Stimulated activated CD4-positive, alpha-beta T cell treated with anti-CD3 and anti-CD28 coated beads, Interleukin-2, amount 100 ng/mL, for 24 hours (primary cell): ENCODE measurements around the gene ADD1.
"Not testable (repeated sequence)": the region's sequence is repeated elsewhere in the genome, so short reads cannot be mapped to it uniquely, and the experiment has no call there.

Experiments
- DNase-seq, 2 donors: peaks; one replicate each; pipeline ENCODE4 v3.0.0-alpha.2; 2020

The ADD1 gene

GRCh38 chr4:2936773-2937145, 93.1 kb downstream of the ADD1 start:
- peak; percentile 66 to 67 for DNase-seq

- DNase-seq: no peak
Observed at GRCh38 chr4:2937146-2937857, 93.7 kb downstream of the ADD1 start.

- DNase-seq: no peak
Observed at GRCh38 chr4:2937986-2938385, 94.3 kb downstream of the ADD1 start.

- DNase-seq: not testable (repeated sequence)
Observed at GRCh38 chr4:2938411-2938810, 94.8 kb downstream of the ADD1 start.

GRCh38 chr4:2938906-2939305, 95.3 kb downstream of the ADD1 start:
- no peak for DNase-seq

- peak in 1 of 2 donors; percentile 37 for DNase-seq
Observed at GRCh38 chr4:2939383-2940243, 96.0 kb downstream of the ADD1 start.

DNA sequence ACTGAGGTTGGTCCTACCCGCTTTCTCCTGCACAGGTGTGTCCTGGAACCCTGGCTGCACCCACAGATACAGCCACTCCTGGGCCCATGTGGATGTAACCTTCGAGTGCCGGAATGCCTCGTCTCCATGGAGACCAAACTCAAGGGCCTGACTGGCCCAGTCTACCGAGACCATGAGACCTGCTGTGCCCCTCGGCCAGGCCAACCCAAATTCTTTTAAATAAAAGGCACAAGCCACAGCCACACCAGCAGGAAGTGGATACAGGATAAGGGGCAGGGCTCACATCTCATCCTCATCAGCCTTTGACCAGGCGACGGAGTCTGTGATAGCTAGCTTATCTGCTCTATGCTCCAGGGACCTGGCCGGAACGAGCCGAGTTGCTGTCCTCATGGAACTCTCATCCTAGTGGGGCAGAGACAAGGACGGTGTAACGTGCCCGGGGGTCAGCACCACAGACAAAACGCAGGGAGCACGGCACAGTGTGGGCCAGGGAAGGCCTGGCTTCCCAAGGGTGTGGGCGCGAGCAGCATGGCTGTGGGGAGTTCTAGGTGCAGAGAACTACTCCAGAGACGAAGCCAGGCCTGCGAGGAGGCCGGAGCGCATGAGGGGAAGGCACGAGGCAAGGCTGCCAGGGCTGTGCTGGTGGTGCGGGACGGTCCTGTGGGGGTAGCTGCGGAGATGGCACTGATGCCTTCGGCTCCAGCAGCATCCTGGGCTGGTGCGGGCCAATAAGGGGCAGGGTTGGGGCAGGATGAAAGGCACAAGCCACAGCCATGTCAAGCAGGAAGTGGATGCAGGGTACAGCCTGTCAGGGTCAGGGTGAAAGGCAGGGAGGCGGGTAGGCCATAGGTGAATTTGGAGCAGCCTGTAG, 96.9 kb downstream of the ADD1 start:
- DNase-seq: peak in 1 of 2 donors; percentile 17

DNA sequence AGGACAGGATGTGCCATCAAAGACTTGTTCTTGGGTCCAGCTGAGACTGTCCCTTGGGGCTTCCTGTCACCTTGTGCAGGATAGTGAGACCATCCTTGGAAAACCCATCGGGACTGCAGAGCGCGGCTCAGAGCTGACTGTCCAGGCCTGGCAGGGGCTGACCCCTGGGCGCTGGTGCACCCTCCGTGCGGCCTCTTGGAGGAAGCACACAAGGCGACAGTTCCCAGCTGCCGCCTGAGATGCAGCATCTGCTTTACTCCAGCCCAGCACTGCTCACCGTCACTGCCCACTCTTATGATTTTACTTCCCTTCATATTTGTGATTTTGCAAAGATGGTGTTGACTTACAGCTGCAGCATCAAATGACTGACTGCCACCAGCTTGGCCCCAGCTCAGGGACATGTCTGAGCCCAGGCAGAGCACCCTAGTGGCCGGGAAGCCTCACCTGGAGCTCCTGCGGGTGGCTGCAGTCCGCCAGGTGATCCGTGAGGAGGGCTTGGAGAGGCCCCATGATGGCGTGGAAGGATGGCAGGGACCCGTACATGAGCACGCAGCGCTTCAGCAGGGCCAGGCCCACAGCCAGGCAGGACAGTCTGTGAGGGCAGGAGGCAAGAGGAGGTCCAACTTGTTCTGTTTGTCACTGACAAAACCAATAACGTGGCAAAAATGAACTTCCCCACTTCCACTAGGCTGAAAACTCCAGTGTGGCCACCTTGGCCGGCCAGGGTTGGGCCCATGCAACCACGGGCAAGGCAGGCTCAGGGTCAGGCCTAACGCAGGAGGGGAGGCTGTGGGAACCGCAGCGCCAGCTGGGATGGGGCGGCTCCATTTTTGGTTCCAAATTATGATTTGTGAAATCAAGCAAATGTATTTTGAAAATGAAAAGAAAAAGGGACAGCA, 97.7 kb downstream of the ADD1 start:
- DNase-seq: peak in 1 of 2 donors; percentile 17

DNA sequence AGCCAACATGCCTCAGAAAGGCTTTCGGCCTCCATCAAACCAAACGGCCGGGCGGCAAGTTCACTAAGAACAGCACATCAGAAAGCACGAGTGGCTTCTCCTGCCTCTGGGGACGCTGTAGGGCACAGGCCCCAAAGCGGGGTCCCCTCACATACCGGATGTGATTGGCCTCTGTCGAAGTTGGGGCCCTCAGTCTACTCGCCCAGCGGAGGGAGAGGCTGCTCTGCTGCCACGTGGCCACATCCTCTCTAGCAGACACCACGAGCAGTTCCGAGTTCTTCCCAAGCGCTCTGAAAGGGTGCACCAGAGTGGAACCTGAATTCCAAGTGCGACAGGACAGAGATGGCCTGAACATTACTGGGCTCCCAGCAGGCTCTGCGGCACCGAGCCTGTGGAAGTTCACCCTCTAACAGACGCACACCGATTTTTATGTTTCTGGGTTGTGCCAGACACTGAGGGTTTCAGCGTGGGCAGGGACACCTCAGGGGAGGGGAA, 98.4 kb downstream of the ADD1 start:
- DNase-seq: peak in 1 of 2 donors; percentile 17

GRCh38 chr4:2942532-2943363, 99.1 kb downstream of the ADD1 start:
- no peak for DNase-seq

DNA sequence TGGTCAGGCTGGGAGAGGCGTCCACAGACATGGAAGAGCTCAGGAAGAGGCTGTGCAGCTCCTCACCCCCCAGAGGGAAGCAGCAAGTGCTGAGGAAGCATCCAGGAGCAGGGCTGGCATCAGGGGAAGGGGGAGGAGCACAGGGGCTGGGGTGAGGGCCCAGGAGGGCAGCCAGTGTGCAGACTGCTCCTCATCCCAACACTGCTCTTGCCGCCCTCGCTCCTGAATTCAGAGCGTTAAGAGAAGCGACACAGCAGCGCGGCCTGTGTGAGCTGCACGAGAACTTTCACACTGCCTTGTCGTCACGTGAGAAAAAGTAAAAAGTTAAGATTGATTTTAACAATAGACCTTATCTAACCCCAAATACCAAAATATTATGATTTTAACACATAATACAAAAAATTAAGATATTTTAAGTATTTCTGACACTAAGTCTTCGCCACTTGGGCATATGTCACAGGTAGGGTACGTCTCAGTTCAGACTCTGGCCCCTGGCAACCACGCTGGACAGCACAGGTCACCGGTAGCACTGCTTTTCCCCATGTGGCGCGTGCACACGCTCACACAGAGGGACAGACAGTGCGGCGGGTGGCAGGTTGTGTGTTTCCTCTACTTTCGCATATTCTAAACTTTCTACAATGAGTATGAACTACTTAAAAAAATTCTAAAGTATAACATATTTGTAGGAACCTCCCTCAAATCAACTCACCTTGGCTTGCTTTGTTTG, 99.9 kb downstream of the ADD1 start:
- DNase-seq: no peak

DNA sequence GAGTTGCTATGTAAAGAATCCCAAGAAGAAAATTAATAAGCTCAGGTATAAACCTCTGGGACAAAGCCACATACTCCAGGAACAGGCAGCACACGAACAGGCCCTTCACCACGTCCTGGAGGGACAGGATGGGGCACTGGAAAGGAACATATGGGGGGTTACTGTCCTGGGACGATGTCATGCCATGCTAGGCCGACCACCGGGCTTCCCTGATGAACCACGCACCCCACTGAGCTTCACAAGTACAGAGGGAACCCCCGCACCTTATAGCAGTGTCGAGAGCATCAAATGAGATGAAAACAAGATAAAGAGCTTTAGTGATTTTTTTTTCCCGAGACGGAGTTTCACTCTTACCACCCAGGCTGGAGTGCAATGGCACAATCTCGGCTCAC, 100.4 kb downstream of the ADD1 start:
- no peak for DNase-seq

GRCh38 chr4:2944586-2945526, 101.2 kb downstream of the ADD1 start:
- DNase-seq: no peak

- not testable (repeated sequence) for DNase-seq
Observed at GRCh38 chr4:2945619-2946604, 102.3 kb downstream of the ADD1 start.

GRCh38 chr4:2946812-2947600, 103.4 kb downstream of the ADD1 start:
- DNase-seq: no peak

DNA sequence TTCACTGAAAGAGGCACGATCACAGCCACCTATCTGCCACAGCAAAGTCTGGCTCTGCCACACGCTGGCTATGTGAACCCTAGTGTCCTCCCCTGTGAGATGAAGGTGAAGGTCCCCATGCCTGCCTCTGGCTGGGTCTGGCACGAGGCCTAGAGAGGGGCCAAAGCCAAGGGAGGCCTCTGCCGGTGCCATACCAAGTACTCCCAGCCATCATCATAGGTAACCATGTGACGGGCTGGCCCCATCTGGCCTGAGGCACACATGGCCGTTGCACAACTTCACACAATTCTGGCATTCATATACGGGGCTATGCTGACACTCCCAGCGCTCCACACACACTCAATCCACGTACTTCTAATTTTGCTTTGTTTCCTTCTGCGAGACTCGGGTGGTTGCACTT, 104.3 kb downstream of the ADD1 start:
- DNase-seq: no peak
